ENCODE data around the gene WDR26.
A peak's percentile ranks its signal among the peaks of the same experiment; 100 is the strongest.

The WDR26 gene

DNA sequence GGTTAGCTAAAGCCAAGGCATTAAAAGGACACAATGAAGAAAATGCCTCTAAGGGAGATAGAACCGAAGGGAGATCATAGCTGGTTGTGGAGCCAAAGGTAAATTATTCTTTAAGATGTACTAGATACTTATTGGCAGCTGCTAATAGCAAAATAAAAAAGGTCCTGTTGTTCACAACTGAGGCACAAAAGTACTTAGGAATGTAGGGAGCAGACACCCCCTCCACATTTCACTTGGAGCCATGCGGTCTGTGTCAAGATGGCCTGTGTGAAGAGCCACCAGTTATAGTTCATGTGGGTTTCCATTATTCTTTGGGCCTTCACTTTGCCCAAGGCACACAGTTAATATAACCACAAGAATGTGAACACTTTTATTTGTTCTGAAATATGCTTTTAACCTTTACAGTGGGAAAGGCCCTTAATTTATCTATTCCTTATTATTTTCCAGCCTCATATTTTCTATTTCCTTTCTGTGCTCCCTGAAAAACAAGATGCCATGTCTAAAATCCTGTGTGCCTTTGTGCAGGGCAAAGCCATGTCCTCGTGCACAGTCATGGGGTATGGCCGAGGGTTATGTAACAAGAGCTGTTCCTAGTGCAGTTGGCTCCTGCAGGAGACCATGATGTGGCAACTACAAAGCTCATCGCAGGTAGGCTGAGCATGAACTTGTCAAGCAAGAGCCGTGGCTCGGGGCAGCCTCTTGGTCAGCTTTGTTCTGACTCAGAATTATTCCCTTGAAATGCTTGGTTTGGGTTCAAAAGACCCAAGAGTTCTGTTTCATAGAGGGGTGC lies 16.2 kb upstream of the WDR26 start:
- CTCF ChIA-PET, result interaction anchor here (0.6 to 0.7 kb wide), 2 partner anchors 13 to 86 kb away, joined by 3 to 8 read pairs; no protein-coding TSS in a partner anchor
- POLR2A ChIA-PET (ENCODE audit: low non-redundant PET), result no interaction called here
- TF ChIP-seq, protein P1, sequence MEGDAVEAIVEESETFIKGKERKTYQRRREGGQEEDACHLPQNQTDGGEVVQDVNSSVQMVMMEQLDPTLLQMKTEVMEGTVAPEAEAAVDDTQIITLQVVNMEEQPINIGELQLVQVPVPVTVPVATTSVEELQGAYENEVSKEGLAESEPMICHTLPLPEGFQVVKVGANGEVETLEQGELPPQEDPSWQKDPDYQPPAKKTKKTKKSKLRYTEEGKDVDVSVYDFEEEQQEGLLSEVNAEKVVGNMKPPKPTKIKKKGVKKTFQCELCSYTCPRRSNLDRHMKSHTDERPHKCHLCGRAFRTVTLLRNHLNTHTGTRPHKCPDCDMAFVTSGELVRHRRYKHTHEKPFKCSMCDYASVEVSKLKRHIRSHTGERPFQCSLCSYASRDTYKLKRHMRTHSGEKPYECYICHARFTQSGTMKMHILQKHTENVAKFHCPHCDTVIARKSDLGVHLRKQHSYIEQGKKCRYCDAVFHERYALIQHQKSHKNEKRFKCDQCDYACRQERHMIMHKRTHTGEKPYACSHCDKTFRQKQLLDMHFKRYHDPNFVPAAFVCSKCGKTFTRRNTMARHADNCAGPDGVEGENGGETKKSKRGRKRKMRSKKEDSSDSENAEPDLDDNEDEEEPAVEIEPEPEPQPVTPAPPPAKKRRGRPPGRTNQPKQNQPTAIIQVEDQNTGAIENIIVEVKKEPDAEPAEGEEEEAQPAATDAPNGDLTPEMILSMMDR (conservative IDR thresholded peaks at IDR 0.05; ENCODE audit: low read depth), result no peak
- H3K27ac ChIP-seq, result no peak overlapping the region
- no peak for DNase-seq (ENCODE audit: low spot score)

DNA sequence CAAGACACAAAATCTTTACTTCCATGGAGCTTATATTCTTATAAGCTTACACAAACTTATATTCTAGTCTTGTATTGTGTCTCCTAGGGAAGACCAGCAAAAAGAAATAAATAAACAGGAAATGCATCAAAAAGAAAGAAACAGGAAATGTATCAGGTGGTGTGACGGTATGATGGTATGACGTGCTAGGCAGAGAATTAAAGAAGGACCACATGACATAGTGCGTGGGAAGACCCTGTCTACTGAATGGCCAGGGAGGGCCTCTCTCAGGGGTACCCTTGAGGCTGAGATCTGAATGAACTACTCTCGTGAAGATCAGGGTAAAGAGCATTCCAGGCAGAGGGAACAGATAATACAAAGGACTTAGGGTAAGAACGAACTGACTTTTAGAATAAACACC lies 15.6 kb upstream of the WDR26 start:
- ChIA-PET POLR2A (ENCODE audit: low non-redundant PET) (no interaction called here), CTCF (interaction anchor here (0.7 kb wide), 2 partner anchors 8 to 13 kb away, joined by 3 read pairs; no protein-coding TSS in a partner anchor)
- TF ChIP-seq, protein P1 (conservative IDR thresholded peaks at IDR 0.05; ENCODE audit: low read depth), result no peak

DNA sequence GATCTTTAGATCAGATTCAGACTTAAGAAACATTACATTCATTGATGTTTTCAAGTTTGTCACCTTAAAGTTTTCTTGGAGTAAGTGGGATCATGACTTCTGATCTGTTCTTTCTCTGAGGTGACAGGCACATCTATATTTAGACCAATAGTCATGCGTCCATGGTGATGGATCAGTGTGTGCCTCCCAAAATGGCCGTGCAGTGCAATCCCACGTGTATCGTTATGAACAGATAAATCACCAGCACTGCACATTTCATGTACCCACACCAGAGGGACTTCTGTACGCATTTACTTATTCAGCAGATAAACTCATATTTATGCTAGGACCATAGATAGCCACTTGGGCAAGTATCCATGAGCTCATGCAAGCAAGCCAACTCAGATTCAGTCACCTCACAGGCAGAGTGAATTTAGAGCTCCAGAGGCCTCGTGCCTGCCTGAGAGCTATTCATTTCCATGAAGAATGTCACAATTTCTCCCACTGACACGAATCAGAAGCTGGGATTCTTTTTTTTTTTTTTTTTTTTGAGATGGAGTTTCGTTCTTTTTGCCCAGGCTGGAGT lies 13.9 kb upstream of the WDR26 start:
- TF ChIP-seq, protein P1 (conservative IDR thresholded peaks at IDR 0.05; ENCODE audit: low read depth), result no peak

More for the DNA sequence above, 15.6 kb upstream of the WDR26 start:
- H3K27ac ChIP-seq, result no peak overlapping the region
- DNase-seq (ENCODE audit: low spot score), result no peak

DNA sequence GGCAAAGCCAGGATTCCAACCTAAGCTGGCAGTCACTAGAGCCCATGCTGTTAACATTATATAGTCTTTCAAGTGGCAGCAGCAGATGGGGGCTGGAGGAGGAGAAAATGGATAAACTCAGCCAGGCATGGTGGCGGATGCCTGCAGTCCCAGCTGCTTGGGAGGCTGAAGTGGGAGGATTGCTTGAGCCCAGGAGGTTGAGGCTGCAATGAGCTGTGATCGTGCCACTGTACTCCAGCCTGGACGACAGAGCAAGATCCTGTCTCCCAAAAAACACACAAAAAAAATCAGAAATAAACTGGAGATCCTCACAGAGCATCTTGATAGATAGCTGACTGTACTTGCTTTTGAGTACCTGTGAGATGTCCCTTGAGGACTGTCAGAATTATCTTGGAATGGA lies 13.4 kb upstream of the WDR26 start:
- TF ChIP-seq, protein P1 (conservative IDR thresholded peaks at IDR 0.05; ENCODE audit: low read depth), result no peak
- ChIA-PET CTCF (interaction anchor here (1.5 kb wide), 1 partner anchor 9 kb away, joined by 8 read pairs; no protein-coding TSS in a partner anchor), POLR2A (ENCODE audit: low non-redundant PET) (no interaction called here)
- H3K27ac ChIP-seq, result peak overlapping the region; percentile 74
- no peak for DNase-seq (ENCODE audit: low spot score)

More for the DNA sequence above, 13.9 kb upstream of the WDR26 start:
- no peak for DNase-seq (ENCODE audit: low spot score)
- H3K27ac ChIP-seq, result no peak overlapping the region
- POLR2A ChIA-PET (ENCODE audit: low non-redundant PET), result no interaction called here
- CTCF ChIA-PET, result interaction anchor here (0.6 kb wide), 1 partner anchor 55 kb away, joined by 3 read pairs; no protein-coding TSS in a partner anchor

DNA sequence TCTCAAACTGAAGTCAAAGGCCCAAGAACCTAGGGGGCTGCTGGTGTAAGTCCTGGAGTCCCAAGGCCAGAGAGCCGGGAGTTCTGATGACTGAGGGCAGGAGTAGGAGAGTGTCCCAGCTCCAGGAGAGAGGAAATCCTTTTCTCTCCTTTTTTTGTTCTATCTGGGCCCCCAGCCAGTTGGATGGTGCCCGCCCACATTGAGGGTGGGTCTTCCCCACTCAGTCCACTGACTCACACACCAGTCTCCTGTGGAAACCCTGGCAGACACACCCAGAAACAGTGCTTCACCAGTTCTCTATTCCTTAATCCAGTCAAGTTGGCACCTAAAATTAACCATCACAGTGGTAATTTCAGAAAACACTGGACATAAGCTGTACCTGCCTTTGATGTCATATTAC lies 12.7 kb upstream of the WDR26 start:
- TF ChIP-seq, protein P1 (conservative IDR thresholded peaks at IDR 0.05; ENCODE audit: low read depth), result no peak

DNA sequence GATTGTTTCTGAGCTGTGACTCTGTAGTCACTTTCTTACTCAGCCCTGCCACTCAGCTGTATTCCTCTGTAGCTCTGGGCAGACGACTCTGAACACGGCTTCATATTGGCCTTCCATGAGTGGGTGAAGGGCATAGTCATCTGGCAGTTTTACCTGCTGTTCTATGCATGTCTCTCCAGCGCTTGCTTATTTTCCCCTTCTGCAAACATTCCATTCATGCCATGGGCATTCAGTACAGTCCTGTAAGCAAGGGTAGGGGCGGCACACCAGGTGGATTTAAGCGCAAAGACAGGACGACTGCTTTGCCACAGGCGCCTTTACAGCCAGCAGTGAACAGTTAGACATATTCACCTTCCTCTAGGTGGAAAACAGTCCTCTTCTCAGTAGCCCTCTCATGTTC lies 4.4 kb upstream of the WDR26 start:
- TF ChIP-seq, protein P1 (conservative IDR thresholded peaks at IDR 0.05; ENCODE audit: low read depth), result no peak
- ChIA-PET CTCF (no interaction called here), POLR2A (ENCODE audit: low non-redundant PET) (no interaction called here)
- DNase-seq (ENCODE audit: low spot score), result no peak
- no peak overlapping the region for H3K27ac ChIP-seq

More for the DNA sequence above, 12.7 kb upstream of the WDR26 start:
- ChIA-PET POLR2A (ENCODE audit: low non-redundant PET) (no interaction called here), CTCF (interaction anchor here (1.5 kb wide), 1 partner anchor 10 kb away, joined by 8 read pairs; no protein-coding TSS in a partner anchor)
- DNase-seq (ENCODE audit: low spot score), result no peak
- peak overlapping the region; percentile 74 for H3K27ac ChIP-seq

Data from RWPE1 (cell line).